Heart left ventricle (tissue), 13 donors: ENCODE results near the gene GUCA1A.

Source experiments
- POLR2A ChIP-seq, 2 donors: fragments of 450-650 bp; IDR thresholded peaks; one replicate each; pipeline ENCODE4 v1.6.1; 2017; ENCODE audit warnings: antibody characterized with exemption in 2 of 2, mild to moderate bottlenecking in 2 of 2, moderate library complexity in 2 of 2
- TF ChIP-seq, protein P1 (sequence below), 12 donors: fragments of 200-600 bp; sonication (generic) in 4 of 12; IDR thresholded peaks; one replicate each; pipeline versions ENCODE4 v1.5.0 to v1.8.0; 2018 to 2022; ENCODE audit warnings: antibody characterized with exemption in 12 of 12, mild to moderate bottlenecking in 5 of 12
- donor health status: ischemic (EF 13 %, LVEDD 7.1; RV severe dilation, severe dysfunction).
- donor health status: DM: no; HTN: yes; CAD: no.
- donor health status: DM: no; HTN: no; CAD: no.
- donor health status: ischemic (EF 25% LVEDD 6.9; RV normal size, moderate dysfunction).
- donor health status: ischemic (EF 25% LVEDD 5.7; RV mildly dilated, moderate dysfunction).
- donor health status: ischemic (EF 35%, LVEDD 5.7; RV mildly dilated, moderate dysfunction).
- donor health status: nonischemic (EF 11% LVEDD 7.7; RV severe dilation, severe dysfunction).
- donor health status: DM: yes; HTN: yes; CAD: no.
- donor health status: PGD.
- donor health status: ischemic (EF 29% LVEDD 5.4; RV normal size, mild dysfunction).
- donor health status: nonischemic (EF 23%, LVEDD 6.1; RV moderate dilation, normal function).

- TF ChIP-seq POLR2A (IDR thresholded peaks at IDR 0.05): no peak
- TF ChIP-seq, protein P1, sequence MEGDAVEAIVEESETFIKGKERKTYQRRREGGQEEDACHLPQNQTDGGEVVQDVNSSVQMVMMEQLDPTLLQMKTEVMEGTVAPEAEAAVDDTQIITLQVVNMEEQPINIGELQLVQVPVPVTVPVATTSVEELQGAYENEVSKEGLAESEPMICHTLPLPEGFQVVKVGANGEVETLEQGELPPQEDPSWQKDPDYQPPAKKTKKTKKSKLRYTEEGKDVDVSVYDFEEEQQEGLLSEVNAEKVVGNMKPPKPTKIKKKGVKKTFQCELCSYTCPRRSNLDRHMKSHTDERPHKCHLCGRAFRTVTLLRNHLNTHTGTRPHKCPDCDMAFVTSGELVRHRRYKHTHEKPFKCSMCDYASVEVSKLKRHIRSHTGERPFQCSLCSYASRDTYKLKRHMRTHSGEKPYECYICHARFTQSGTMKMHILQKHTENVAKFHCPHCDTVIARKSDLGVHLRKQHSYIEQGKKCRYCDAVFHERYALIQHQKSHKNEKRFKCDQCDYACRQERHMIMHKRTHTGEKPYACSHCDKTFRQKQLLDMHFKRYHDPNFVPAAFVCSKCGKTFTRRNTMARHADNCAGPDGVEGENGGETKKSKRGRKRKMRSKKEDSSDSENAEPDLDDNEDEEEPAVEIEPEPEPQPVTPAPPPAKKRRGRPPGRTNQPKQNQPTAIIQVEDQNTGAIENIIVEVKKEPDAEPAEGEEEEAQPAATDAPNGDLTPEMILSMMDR (IDR thresholded peaks at IDR 0.05): no peak
These were observed 49.6 kb upstream of the GUCA1A start for GRCh38 chr6:42123379-42124103.
